Measurements from ENCODE around the gene ALOX5. TPM values are rescaled to one million over a fixed set of nuclear protein-coding genes. Genes with fewer than 3 reads are reported as not detected.
A peak's percentile ranks its signal among the peaks of the same experiment; 100 is the strongest.

Gene ALOX5
- total and polyA plus RNA-seq, 4 donors = 3.2 to 62.5 (median 16.0) TPM

DNA sequence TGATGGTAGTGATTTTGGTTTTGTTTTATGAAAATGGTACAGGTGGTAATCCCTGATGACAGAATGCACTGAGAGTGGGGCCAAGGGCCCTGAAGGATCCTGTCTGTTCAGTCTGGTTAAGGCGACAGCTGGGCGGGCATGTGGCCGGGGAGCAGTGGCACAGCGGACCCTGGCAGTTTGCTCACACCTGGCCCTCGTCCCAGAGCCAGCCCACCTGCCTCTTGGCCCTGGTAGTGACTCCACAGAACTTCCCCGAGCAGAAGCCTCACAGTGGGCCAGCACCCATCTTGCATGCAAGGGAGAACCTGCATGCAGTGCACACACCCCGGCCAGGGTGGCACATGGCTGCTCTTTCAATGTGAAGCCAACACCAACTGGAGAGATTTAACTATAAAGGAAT lies 82.8 kb downstream of the ALOX5 start:
- intact Hi-C loops (cut with DNase I) = no loop called here
- ATAC-seq (ENCODE audit: low FRiP score) (no peak), DNase-seq (no peak)
- Histone ChIP-seq H3K4me3 (ENCODE audit: low read length in 2 of 2) (no peak overlapping the region), H3K27ac (ENCODE audit: low read depth in 1 of 2, low read length in 2 of 2) (no peak overlapping the region), H3K4me1 (ENCODE audit: control insufficient read depth in 1 of 2, insufficient read depth in 2 of 2, low read length in 2 of 2) (no peaks in the 10 kb centered on the region), H3K36me3 (ENCODE audit: control insufficient read depth in 1 of 2, insufficient read depth in 2 of 2, low read length in 1 of 2) (peaks cover 0 to 5% of the 10 kb centered on the region in 2 donors), H3K27me3 (ENCODE audit: control insufficient read depth in 1 of 2, insufficient read depth in 2 of 2, low read length in 1 of 2) (no peaks in the 10 kb centered on the region), H3K9me3 (ENCODE audit: control insufficient read depth, low read length) (no peaks in the 10 kb centered on the region)
- WGBS, 2 donors = 87% methylated on average over 7 of the region's 7 CpGs

DNA sequence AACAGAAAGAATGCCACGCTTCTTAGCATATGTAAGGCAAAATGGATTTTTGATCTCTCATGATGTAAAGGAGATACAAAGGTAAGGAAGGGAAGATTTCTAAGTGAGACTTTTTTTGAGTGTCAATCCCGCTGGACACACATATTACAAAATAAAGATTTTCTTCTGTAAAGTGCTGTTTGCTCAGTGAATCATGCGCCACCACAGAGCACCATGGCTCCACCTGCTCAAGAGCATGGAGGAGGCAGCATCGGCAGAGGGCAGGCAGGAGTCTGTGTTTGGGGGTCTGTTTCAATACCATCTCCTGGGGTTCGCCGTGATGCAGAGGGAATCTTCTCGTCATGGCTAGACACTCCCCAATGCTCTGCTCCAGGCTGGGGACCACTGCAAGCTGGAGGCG lies 83.5 kb downstream of the ALOX5 start:
- intact Hi-C loops (cut with DNase I) = no loop called here
- 96 to 98% methylated on average over 8 of the region's 8 CpGs for WGBS, 2 donors
- peaks cover 0 to 5% of the 10 kb centered on the region in 2 donors for H3K36me3 ChIP-seq (ENCODE audit: control insufficient read depth in 1 of 2, insufficient read depth in 2 of 2, low read length in 1 of 2)

DNA sequence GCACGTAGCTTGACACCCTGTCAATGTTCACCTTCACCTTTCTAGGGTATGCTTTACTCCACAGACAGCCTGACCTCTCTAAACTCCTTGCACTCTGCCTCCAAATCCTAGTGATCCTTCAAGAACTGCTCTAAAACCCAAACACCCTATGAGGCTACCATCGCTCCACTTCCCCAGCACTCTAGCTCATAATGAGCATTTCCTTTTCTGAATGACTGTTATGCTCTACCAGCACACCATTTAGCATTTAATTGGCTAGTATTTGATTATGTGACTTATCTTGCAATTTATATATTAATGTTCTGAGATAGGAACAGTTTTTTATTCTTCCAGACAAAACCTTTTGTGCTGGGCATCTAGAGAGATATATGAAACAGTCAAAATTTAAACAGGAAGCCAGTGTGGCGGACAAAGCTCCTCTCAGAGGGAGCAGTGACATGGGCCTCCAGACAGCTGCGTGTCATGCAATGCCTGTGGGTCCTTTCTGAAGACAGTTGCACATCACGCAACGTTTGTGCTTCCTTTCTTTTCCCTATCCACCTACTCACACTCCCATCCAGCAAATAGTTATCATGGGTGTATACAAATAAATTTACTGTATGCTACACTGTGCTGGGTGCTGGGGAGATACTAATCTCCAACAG lies 86.3 kb downstream of the ALOX5 start:
- no peak overlapping the region for H3K4me3 ChIP-seq (ENCODE audit: low read length in 2 of 2)
- H3K36me3 ChIP-seq (ENCODE audit: control insufficient read depth in 1 of 2, insufficient read depth in 2 of 2, low read length in 1 of 2) = peaks cover 0 to 5% of the 10 kb centered on the region in 2 donors
- intact Hi-C loops (cut with DNase I) = no loop called here
- no peaks in the 10 kb centered on the region for H3K9me3 ChIP-seq (ENCODE audit: control insufficient read depth, low read length)
- DNase-seq = no peak
- 90 to 91% methylated on average over 6 of the region's 6 CpGs for WGBS, 2 donors
- no peaks in the 10 kb centered on the region for H3K4me1 ChIP-seq (ENCODE audit: control insufficient read depth in 1 of 2, insufficient read depth in 2 of 2, low read length in 2 of 2)
- no peak overlapping the region for H3K27ac ChIP-seq (ENCODE audit: low read depth in 1 of 2, low read length in 2 of 2)
- H3K27me3 ChIP-seq (ENCODE audit: control insufficient read depth in 1 of 2, insufficient read depth in 2 of 2, low read length in 1 of 2) = no peaks in the 10 kb centered on the region
- no peak for ATAC-seq (ENCODE audit: low FRiP score)

More for the DNA sequence above, 83.5 kb downstream of the ALOX5 start:
- ATAC-seq (ENCODE audit: low FRiP score) (no peak), DNase-seq (no peak)
- Histone ChIP-seq H3K27ac (ENCODE audit: low read depth in 1 of 2, low read length in 2 of 2) (no peak overlapping the region), H3K9me3 (ENCODE audit: control insufficient read depth, low read length) (no peaks in the 10 kb centered on the region), H3K4me1 (ENCODE audit: control insufficient read depth in 1 of 2, insufficient read depth in 2 of 2, low read length in 2 of 2) (no peaks in the 10 kb centered on the region), H3K27me3 (ENCODE audit: control insufficient read depth in 1 of 2, insufficient read depth in 2 of 2, low read length in 1 of 2) (no peaks in the 10 kb centered on the region), H3K4me3 (ENCODE audit: low read length in 2 of 2) (no peak overlapping the region)

DNA sequence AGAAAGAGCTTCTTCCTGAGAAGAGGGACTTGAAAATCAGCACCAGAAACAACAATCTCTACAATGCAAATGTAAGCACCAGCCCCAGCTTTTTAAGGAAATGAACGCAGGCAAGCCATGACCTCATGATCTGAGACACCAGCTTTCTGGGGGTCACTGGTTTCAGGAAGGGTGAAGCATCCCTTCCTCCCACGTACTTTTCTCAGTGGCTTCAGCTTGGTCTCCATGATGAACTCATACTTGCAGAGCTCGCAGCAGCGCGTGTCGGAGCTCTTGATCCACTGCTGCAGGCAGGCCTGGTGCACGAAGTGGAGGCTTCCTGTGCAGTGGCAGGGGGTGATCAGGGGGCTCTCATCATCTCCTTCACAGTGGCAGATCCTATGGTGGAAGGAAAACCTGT lies 87.0 kb downstream of the ALOX5 start:
- Histone ChIP-seq H3K4me1 (ENCODE audit: control insufficient read depth in 1 of 2, insufficient read depth in 2 of 2, low read length in 2 of 2) (no peaks in the 10 kb centered on the region), H3K36me3 (ENCODE audit: control insufficient read depth in 1 of 2, insufficient read depth in 2 of 2, low read length in 1 of 2) (peaks cover 0 to 5% of the 10 kb centered on the region in 2 donors), H3K27me3 (ENCODE audit: control insufficient read depth in 1 of 2, insufficient read depth in 2 of 2, low read length in 1 of 2) (no peaks in the 10 kb centered on the region), H3K9me3 (ENCODE audit: control insufficient read depth, low read length) (no peaks in the 10 kb centered on the region), H3K4me3 (ENCODE audit: low read length in 2 of 2) (no peak overlapping the region), H3K27ac (ENCODE audit: low read depth in 1 of 2, low read length in 2 of 2) (no peak overlapping the region)
- intact Hi-C loops (cut with DNase I) = no loop called here
- 87 to 93% methylated on average over 7 of the region's 7 CpGs for WGBS, 2 donors
- DNase-seq (no peak), ATAC-seq (ENCODE audit: low FRiP score) (no peak)

DNA sequence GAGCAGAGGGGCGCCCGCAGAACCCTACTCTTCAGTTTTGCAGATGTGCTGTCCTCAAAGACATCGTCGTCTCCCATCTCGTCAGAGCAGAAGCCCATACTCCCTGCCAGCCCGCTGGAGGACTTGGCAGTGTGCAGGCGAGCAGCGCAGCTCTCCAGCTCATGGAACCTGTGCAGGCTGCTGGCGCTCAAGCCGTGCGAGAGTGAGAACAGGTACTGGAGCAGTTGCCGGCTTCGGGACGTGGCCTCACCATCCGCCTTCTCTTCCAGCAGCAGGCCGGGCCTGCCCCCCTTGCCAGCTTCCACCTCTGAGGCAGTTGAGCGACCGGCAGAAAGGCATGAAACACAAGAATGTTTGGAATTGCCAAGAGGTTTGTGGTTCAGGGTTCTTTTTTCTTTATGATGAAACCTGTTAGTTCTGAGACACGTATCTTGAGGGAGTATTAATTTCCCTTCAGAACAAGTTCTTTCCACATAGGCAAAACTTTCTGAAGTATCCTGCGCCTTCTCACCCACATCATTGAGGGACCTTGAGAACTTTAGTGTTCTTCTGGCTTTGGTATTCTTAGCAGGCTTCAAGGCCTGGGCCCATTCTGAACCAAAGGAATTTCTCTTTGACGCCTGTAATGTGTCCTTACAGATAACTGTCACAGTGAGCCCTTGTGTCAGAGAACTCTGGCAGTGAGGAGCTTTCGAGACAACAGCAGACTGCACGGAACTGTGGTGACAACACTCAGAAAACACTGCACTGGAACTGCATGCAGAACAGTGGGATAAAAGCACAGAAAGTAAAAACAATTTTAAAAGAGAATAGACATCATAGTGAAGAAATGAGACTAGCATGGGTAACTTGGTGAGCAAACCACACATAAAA lies 89.5 kb downstream of the ALOX5 start:
- H3K27me3 ChIP-seq (ENCODE audit: control insufficient read depth in 1 of 2, insufficient read depth in 2 of 2, low read length in 1 of 2) = no peaks in the 10 kb centered on the region
- H3K36me3 ChIP-seq (ENCODE audit: control insufficient read depth in 1 of 2, insufficient read depth in 2 of 2, low read length in 1 of 2) = peaks cover 0 to 4% of the 10 kb centered on the region in 2 donors
- no peak for ATAC-seq (ENCODE audit: low FRiP score)
- no peaks in the 10 kb centered on the region for H3K4me1 ChIP-seq (ENCODE audit: control insufficient read depth in 1 of 2, insufficient read depth in 2 of 2, low read length in 2 of 2)
- 83 to 88% methylated on average over 23 of the region's 23 CpGs for WGBS, 2 donors
- intact Hi-C loops (cut with DNase I) = no loop called here
- H3K4me3 ChIP-seq (ENCODE audit: low read length in 2 of 2) = no peak overlapping the region
- no peaks in the 10 kb centered on the region for H3K9me3 ChIP-seq (ENCODE audit: control insufficient read depth, low read length)
- no peak overlapping the region for H3K27ac ChIP-seq (ENCODE audit: low read depth in 1 of 2, low read length in 2 of 2)
- DNase-seq = no peak

DNA sequence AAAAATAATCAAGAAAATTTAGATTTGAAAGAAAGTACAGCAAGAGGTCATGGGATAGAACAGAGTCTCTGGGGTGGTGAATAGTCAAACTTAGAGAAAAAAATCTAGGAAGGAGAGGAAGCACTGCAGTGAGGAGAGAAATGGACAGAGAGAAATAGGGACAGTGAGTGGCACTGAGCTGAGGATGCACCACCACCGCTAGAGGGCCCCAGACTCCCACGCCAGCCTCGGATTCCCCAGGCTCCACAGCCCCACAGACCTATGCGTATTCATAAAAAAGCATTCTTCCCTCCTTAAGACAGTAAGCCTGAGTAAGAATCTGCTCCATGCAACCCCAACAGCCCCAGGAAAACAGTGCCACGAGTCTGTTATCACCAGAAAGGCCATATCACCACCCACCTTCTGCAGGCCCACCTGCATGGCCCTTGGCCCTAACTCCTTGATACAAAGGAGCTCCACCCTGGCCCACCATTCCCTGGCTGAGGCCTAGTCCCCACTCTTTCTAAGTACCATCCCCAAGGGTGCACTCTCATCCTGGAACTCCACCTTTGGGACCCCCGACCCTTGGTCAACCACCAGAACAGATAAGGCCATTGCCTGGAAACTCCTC lies 91.0 kb downstream of the ALOX5 start:
- WGBS, 2 donors = 17 to 22% methylated on average over 6 of the region's 6 CpGs
- ATAC-seq (ENCODE audit: low FRiP score) (peak; percentile 94), DNase-seq (peak; percentile 86 to 88)

DNA sequence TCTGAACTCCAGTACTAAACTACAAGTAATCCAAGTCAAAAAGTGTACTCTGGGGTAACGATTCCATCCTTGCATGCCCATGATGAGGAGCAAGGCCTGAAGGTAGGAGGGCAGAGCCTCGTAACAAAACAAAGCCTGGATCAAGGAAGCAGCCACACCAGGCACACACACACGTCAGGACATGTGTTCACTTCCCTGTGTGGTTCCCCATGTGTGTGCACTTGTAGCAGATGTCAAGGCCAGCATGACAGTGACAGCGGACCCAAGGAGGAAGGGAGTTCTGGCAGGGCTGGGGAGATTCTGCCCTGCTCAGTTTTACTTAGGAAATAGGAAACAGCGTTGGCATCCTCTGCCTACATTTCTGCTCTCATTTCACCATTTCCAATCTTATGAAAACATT lies 92.8 kb downstream of the ALOX5 start:
- no peak overlapping the region for H3K27ac ChIP-seq (ENCODE audit: low read depth in 1 of 2, low read length in 2 of 2)
- no peaks in the 10 kb centered on the region for H3K4me1 ChIP-seq (ENCODE audit: control insufficient read depth in 1 of 2, insufficient read depth in 2 of 2, low read length in 2 of 2)
- no peak for ATAC-seq (ENCODE audit: low FRiP score)
- H3K27me3 ChIP-seq (ENCODE audit: control insufficient read depth in 1 of 2, insufficient read depth in 2 of 2, low read length in 1 of 2) = no peaks in the 10 kb centered on the region
- H3K9me3 ChIP-seq (ENCODE audit: control insufficient read depth, low read length) = no peaks in the 10 kb centered on the region
- H3K36me3 ChIP-seq (ENCODE audit: control insufficient read depth in 1 of 2, insufficient read depth in 2 of 2, low read length in 1 of 2) = no peaks in the 10 kb centered on the region
- WGBS, 2 donors = 90% methylated on average over 5 of the region's 5 CpGs
- intact Hi-C loops (cut with DNase I) = loop anchor here in 1 of 2 donors (5.0 kb wide), 1 partner anchor 206 kb away; the partner anchor contains the start of gene ZFAND4
- no peak for DNase-seq
- no peak overlapping the region for H3K4me3 ChIP-seq (ENCODE audit: low read length in 2 of 2)

More for the DNA sequence above, 91.0 kb downstream of the ALOX5 start:
- intact Hi-C loops (cut with DNase I) = loop anchor here in 1 of 2 donors (5.0 kb wide), 1 partner anchor 207 kb away; the partner anchor contains the start of gene ZFAND4
- Histone ChIP-seq H3K36me3 (ENCODE audit: control insufficient read depth in 1 of 2, insufficient read depth in 2 of 2, low read length in 1 of 2) (no peaks in the 10 kb centered on the region), H3K4me1 (ENCODE audit: control insufficient read depth in 1 of 2, insufficient read depth in 2 of 2, low read length in 2 of 2) (no peaks in the 10 kb centered on the region), H3K27ac (ENCODE audit: low read depth in 1 of 2, low read length in 2 of 2) (no peak overlapping the region), H3K27me3 (ENCODE audit: control insufficient read depth in 1 of 2, insufficient read depth in 2 of 2, low read length in 1 of 2) (no peaks in the 10 kb centered on the region), H3K9me3 (ENCODE audit: control insufficient read depth, low read length) (no peaks in the 10 kb centered on the region), H3K4me3 (ENCODE audit: low read length in 2 of 2) (no peak overlapping the region)

DNA sequence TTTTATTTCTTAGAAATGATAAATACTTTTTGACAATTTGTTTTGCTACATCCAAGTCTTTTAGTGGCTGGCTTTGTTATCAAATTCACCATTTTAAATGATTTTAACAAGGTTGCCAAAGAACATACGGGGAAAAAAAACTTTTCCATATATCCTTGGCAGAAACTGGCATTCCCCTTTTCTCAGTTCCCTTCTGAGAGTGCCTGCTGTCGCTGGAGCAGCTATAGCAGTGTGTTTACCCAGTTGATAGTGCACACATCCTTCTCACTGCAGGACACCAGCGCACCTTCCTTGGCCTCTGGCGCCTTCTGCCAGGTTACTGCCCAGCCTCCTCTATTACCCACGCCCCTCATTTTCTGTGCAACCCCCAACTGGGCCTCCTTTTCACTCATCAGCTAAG lies 94.1 kb downstream of the ALOX5 start:
- no peak for DNase-seq
- H3K4me3 ChIP-seq (ENCODE audit: low read length in 2 of 2) = no peak overlapping the region

More for the DNA sequence above, 94.1 kb downstream of the ALOX5 start:
- Histone ChIP-seq H3K36me3 (ENCODE audit: control insufficient read depth in 1 of 2, insufficient read depth in 2 of 2, low read length in 1 of 2) (no peaks in the 10 kb centered on the region), H3K27ac (ENCODE audit: low read depth in 1 of 2, low read length in 2 of 2) (no peak overlapping the region), H3K27me3 (ENCODE audit: control insufficient read depth in 1 of 2, insufficient read depth in 2 of 2, low read length in 1 of 2) (no peaks in the 10 kb centered on the region), H3K9me3 (ENCODE audit: control insufficient read depth, low read length) (no peaks in the 10 kb centered on the region), H3K4me1 (ENCODE audit: control insufficient read depth in 1 of 2, insufficient read depth in 2 of 2, low read length in 2 of 2) (no peaks in the 10 kb centered on the region)
- intact Hi-C loops (cut with DNase I) = loop anchor here in 1 of 2 donors (5.0 kb wide), 1 partner anchor 204 kb away; the partner anchor contains the start of gene ZFAND4
- 58 to 59% methylated on average over 5 of the region's 5 CpGs for WGBS, 2 donors
- ATAC-seq (ENCODE audit: low FRiP score) = no peak
